Stimulated activated CD8-positive, alpha-beta memory T cell treated with anti-CD3 and anti-CD28 coated beads, Interleukin-7, amount 100 ng/mL, for 24 hours (primary cell): ENCODE data around the gene TXNRD2.
"Not testable (repeated sequence)": the region's sequence is repeated elsewhere in the genome, so short reads cannot be mapped to it uniquely, and the experiment has no call there.

Source experiments
- DNase-seq: peaks from one replicate; pipeline ENCODE4 v3.0.0-alpha.2; 2020; ENCODE audit warnings: low read depth

Gene TXNRD2

GRCh38 chr22:19948057-19948760, 6.6 kb upstream of the TXNRD2 start:
- no peak for DNase-seq

GRCh38 chr22:19943082-19944026, 1.7 kb upstream of the TXNRD2 start:
- DNase-seq = no peak

- no peak for DNase-seq
Measured at GRCh38 chr22:19942157-19943081, 801 bp upstream of the TXNRD2 start.

GRCh38 chr22:19940536-19941364, 868 bp downstream of the TXNRD2 start:
- no peak for DNase-seq

- DNase-seq = no peak
Measured at GRCh38 chr22:19937616-19938473, 3.8 kb downstream of the TXNRD2 start.

- DNase-seq = no peak
Measured at GRCh38 chr22:19936513-19936912, 5.1 kb downstream of the TXNRD2 start.

GRCh38 chr22:19935123-19935718, 6.4 kb downstream of the TXNRD2 start:
- not testable (repeated sequence) for DNase-seq

- DNase-seq = no peak
Measured at GRCh38 chr22:19933341-19934241, 8.0 kb downstream of the TXNRD2 start.

- DNase-seq = no peak
Measured at GRCh38 chr22:19932367-19933206, 9.0 kb downstream of the TXNRD2 start.

GRCh38 chr22:19931514-19931913, 10.1 kb downstream of the TXNRD2 start:
- DNase-seq = no peak

GRCh38 chr22:19930551-19931486, 10.8 kb downstream of the TXNRD2 start:
- no peak for DNase-seq

GRCh38 chr22:19929586-19930550, 11.8 kb downstream of the TXNRD2 start:
- DNase-seq = no peak

- no peak for DNase-seq
Measured at GRCh38 chr22:19928207-19928606, 13.4 kb downstream of the TXNRD2 start.

- no peak for DNase-seq
Measured at GRCh38 chr22:19927696-19928095, 13.9 kb downstream of the TXNRD2 start.

GRCh38 chr22:19926028-19926427, 15.6 kb downstream of the TXNRD2 start:
- DNase-seq = not testable (repeated sequence)
